Endometrium (tissue), 2 donors: ENCODE data around the gene SLC9A8.

Experiments used
- FAIRE-seq: peaks from 2 replicates; lab custom pipeline; 2012; peaks lifted over from hg19 to GRCh38; lab: Jason Lieb, UNC
- donor health status: control.
- donor health status: control.

Gene SLC9A8

GRCh38 chr20:49813305-49813974 is 812 bp downstream of the SLC9A8 start:
- FAIRE-seq, result no peak

- no peak for FAIRE-seq
Observed at GRCh38 chr20:49814057-49814694, 1.5 kb downstream of the SLC9A8 start.

GRCh38 chr20:49818816-49819215 is 6.2 kb downstream of the SLC9A8 start:
- no peak for FAIRE-seq

- FAIRE-seq, result no peak
Observed at GRCh38 chr20:49819702-49820101, 7.1 kb downstream of the SLC9A8 start.

- FAIRE-seq, result no peak
Observed at GRCh38 chr20:49821381-49821780, 8.8 kb downstream of the SLC9A8 start.

GRCh38 chr20:49821870-49822331 is 9.3 kb downstream of the SLC9A8 start:
- no peak for FAIRE-seq

GRCh38 chr20:49823152-49823847 is 10.7 kb downstream of the SLC9A8 start:
- FAIRE-seq, result no peak

- FAIRE-seq, result no peak
Observed at GRCh38 chr20:49824206-49824605, 11.6 kb downstream of the SLC9A8 start.

- FAIRE-seq, result no peak
Observed at GRCh38 chr20:49825521-49826033, 12.9 kb downstream of the SLC9A8 start.

- no peak for FAIRE-seq
Observed at GRCh38 chr20:49831022-49831769, 18.6 kb downstream of the SLC9A8 start.

- FAIRE-seq, result no peak
Observed at GRCh38 chr20:49831770-49832631, 19.4 kb downstream of the SLC9A8 start.

- no peak for FAIRE-seq
Observed at GRCh38 chr20:49832632-49833327, 20.2 kb downstream of the SLC9A8 start.

GRCh38 chr20:49833483-49833882 is 20.9 kb downstream of the SLC9A8 start:
- FAIRE-seq, result no peak

GRCh38 chr20:49835031-49835430 is 22.4 kb downstream of the SLC9A8 start:
- FAIRE-seq, result no peak

GRCh38 chr20:49838546-49838945 is 25.9 kb downstream of the SLC9A8 start:
- FAIRE-seq, result no peak

- no peak for FAIRE-seq
Observed at GRCh38 chr20:49843139-49843538, 30.5 kb downstream of the SLC9A8 start.

GRCh38 chr20:49843770-49844380 is 31.2 kb downstream of the SLC9A8 start:
- FAIRE-seq, result no peak

GRCh38 chr20:49845060-49845459 is 32.4 kb downstream of the SLC9A8 start:
- no peak for FAIRE-seq

GRCh38 chr20:49846206-49846807 is 33.7 kb downstream of the SLC9A8 start:
- peak; percentile 35 for FAIRE-seq
